H1 (cell line): ENCODE measurements around the gene PCDHGA1. TPM values are rescaled to one million over a fixed set of nuclear protein-coding genes. Genes with fewer than 3 reads are reported as not detected.

Source experiments
- EGR1 ChIP-seq: IDR thresholded peaks from 2 replicates; pipeline ENCODE4 v1.6.1; 2011; ENCODE audit warnings: low read depth, low read length, borderline replicate concordance
- polyA plus RNA-seq, 7 experiments: library from polyadenylated mRNA; depleted of rRNA in 3 of 7; stranded (reverse) in 5 of 7; unstranded in 2 of 7; fragments of >200 nt in 5 of 7; fragments of 200-250 nt in 2 of 7; gene quantifications; 1 replicate in 5 of 7; 2 replicates in 1 of 7; 4 replicates in 1 of 7; pipeline versions ENCODE4 v1.2.1 to v1.2.3, GENCODE V29; 2011 to 2013; ENCODE audit warnings: missing spikeins in 2 of 7, mixed read lengths in 2 of 7
- total RNA-seq: library from RNA; stranded (reverse); fragmentation: NEBNext Ultra II Directional; extraction: Animal tissue kit (Norgen Biotek cat#: 25700); gene quantifications from 2 replicates; pipeline ENCODE4 v1.2.1, GENCODE V29; 2021

PCDHGA1 gene
- total and polyA plus RNA-seq, 2 of the 8 experiments (the other 6 are each of a cell fraction or from before 2014, with no cell fraction given) = 0.57 to 0.89 TPM

- TF ChIP-seq EGR1 = no peak
Observed at GRCh38 chr5:141543053-141543452, 212.7 kb downstream of the PCDHGA1 start (continued).
